Urinary bladder (tissue), 4 donors: ENCODE measurements around the gene MAMSTR. TPM values are rescaled to one million over a fixed set of nuclear protein-coding genes. Genes with fewer than 3 reads are reported as not detected.

Experiments
- DNase-seq: peaks from one replicate; pipeline ENCODE4 v3.0.0-alpha.2; 2015; ENCODE audit errors: extremely low spot score
- H3K27ac ChIP-seq: one replicate; pipeline ENCODE4 v1.5.1; 2013; ENCODE audit warnings: low read depth, mild to moderate bottlenecking, moderate library complexity
- H3K36me3 ChIP-seq: one replicate; pipeline ENCODE4 v1.6.1; 2013; ENCODE audit warnings: mild to moderate bottlenecking, moderate library complexity; ENCODE audit not compliant: insufficient read depth
- H3K4me1 ChIP-seq: one replicate; pipeline ENCODE4 v1.6.1; 2013; ENCODE audit warnings: mild to moderate bottlenecking, moderate library complexity; ENCODE audit not compliant: insufficient read depth
- H3K4me3 ChIP-seq: one replicate; pipeline ENCODE4 v1.5.1; 2013; ENCODE audit warnings: low read depth, low read length
- WGBS: extraction: QIAGEN DNeasy Blood & Tissue Kit; methylation state at CpG from one replicate; pipeline ENCODE4 v1.1.7; 2013; 5-methylcytosine and 5-hydroxymethylcytosine counted together
- polyA plus RNA-seq: library from polyadenylated mRNA; stranded (reverse); fragments of 200-250 nt; gene quantifications from one replicate; pipeline ENCODE4 v1.2.3, GENCODE V29; 2013
- total RNA-seq: library from RNA; depleted of rRNA; stranded (reverse); fragments of >200 nt; gene quantifications from one replicate; pipeline ENCODE4 v1.2.3, GENCODE V29; 2014
- donor health status: healthy with polysubstance abuse.
- donor health status: healthy.

The MAMSTR gene
- total and polyA plus RNA-seq, 2 donors: 2.5 to 3.0 TPM

DNA sequence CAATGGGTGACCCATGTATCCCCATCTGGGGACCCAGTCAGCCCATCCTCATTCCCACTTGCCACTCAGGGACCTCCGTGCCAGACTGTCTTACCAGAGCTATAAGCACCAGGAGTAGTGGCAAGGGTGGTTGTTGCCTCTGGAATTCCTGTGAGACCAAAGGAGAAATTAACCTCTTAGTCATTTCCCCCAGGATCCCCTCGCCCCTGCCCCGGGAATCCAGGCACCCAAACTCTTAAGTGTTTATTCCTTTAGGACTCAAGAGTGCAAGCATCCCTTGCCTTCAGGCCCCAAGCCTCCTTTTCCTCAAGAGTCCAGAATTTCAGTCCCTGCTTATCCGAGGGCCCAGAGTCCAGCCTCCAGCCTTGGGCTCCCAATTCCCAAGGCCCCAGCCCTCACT lies 55.9 kb downstream of the MAMSTR start:
- no peaks in the 10 kb centered on the region for H3K36me3 ChIP-seq
- 90% methylated on average over 4 of the region's 4 CpGs for WGBS

More for the DNA sequence above, 55.9 kb downstream of the MAMSTR start:
- H3K27ac ChIP-seq: no peak overlapping the region
- no peak overlapping the region for H3K4me3 ChIP-seq
- DNase-seq: no peak
- H3K4me1 ChIP-seq: no peaks in the 10 kb centered on the region

Other genes with a start within 250 kb of the MAMSTR start
- gene LMTK3, start 207.9 kb downstream of the MAMSTR start, total RNA-seq: 0.42 TPM
- 0.72 TPM for gene LMTK3, start 207.9 kb downstream of the MAMSTR start, polyA plus RNA-seq
- gene SULT2B1, start 167.6 kb downstream of the MAMSTR start, total RNA-seq: 0.42 TPM
- 0.30 TPM for gene SULT2B1, start 167.6 kb downstream of the MAMSTR start, polyA plus RNA-seq
- not detected for gene SPACA4, start 113.0 kb downstream of the MAMSTR start, total RNA-seq
- not detected for gene SPACA4, start 113.0 kb downstream of the MAMSTR start, polyA plus RNA-seq
- 0.58 TPM for gene FAM83E, start 104.6 kb downstream of the MAMSTR start, total RNA-seq
- gene FAM83E, start 104.6 kb downstream of the MAMSTR start, polyA plus RNA-seq: 1.1 TPM
- gene RPL18, start 100.5 kb downstream of the MAMSTR start, total RNA-seq: 1,113 TPM
- 2,167 TPM for gene RPL18, start 100.5 kb downstream of the MAMSTR start, polyA plus RNA-seq
- 4.9 TPM for gene SPHK2, start 100.2 kb downstream of the MAMSTR start, total RNA-seq
- 22.0 TPM for gene SPHK2, start 100.2 kb downstream of the MAMSTR start, polyA plus RNA-seq
- 4.6 TPM for gene DBP, start 82.3 kb downstream of the MAMSTR start, total RNA-seq
- 12.3 TPM for gene DBP, start 82.3 kb downstream of the MAMSTR start, polyA plus RNA-seq
- 1.8 TPM for gene CA11, start 73.5 kb downstream of the MAMSTR start, total RNA-seq
- 13.4 TPM for gene CA11, start 73.5 kb downstream of the MAMSTR start, polyA plus RNA-seq
- 0.53 TPM for gene NTN5, start 46.7 kb downstream of the MAMSTR start, total RNA-seq
- gene NTN5, start 46.7 kb downstream of the MAMSTR start, polyA plus RNA-seq: 0.80 TPM
- gene FUT2, start 23.8 kb downstream of the MAMSTR start, total RNA-seq: 0.79 TPM
- 0.41 TPM for gene FUT2, start 23.8 kb downstream of the MAMSTR start, polyA plus RNA-seq
- 10.8 TPM for gene RASIP1, start 20.9 kb upstream of the MAMSTR start, total RNA-seq
- 15.5 TPM for gene RASIP1, start 20.9 kb upstream of the MAMSTR start, polyA plus RNA-seq
- gene IZUMO1, start 27.2 kb upstream of the MAMSTR start, total RNA-seq: not detected
- not detected for gene IZUMO1, start 27.2 kb upstream of the MAMSTR start, polyA plus RNA-seq
- gene FUT1, start 32.9 kb upstream of the MAMSTR start, total RNA-seq: 1.6 TPM
- gene FUT1, start 32.9 kb upstream of the MAMSTR start, polyA plus RNA-seq: 1.5 TPM
- gene FGF21, start 35.8 kb upstream of the MAMSTR start, total RNA-seq: not detected
- not detected for gene FGF21, start 35.8 kb upstream of the MAMSTR start, polyA plus RNA-seq
- 34.4 TPM for gene BCAT2, start 91.3 kb upstream of the MAMSTR start, total RNA-seq
- 79.2 TPM for gene BCAT2, start 91.3 kb upstream of the MAMSTR start, polyA plus RNA-seq
- gene HSD17B14, start 116.8 kb upstream of the MAMSTR start, total RNA-seq: 3.4 TPM
- 18.6 TPM for gene HSD17B14, start 116.8 kb upstream of the MAMSTR start, polyA plus RNA-seq
- gene PLEKHA4, start 148.9 kb upstream of the MAMSTR start, total RNA-seq: 11.5 TPM
- gene PLEKHA4, start 148.9 kb upstream of the MAMSTR start, polyA plus RNA-seq: 56.4 TPM
- gene PPP1R15A, start 152.7 kb upstream of the MAMSTR start, total RNA-seq: 21.8 TPM
- gene PPP1R15A, start 152.7 kb upstream of the MAMSTR start, polyA plus RNA-seq: 122 TPM
- gene TULP2, start 179.0 kb upstream of the MAMSTR start, total RNA-seq: not detected
- 0.57 TPM for gene TULP2, start 179.0 kb upstream of the MAMSTR start, polyA plus RNA-seq
- gene NUCB1, start 180.6 kb upstream of the MAMSTR start, total RNA-seq: 107 TPM
- 478 TPM for gene NUCB1, start 180.6 kb upstream of the MAMSTR start, polyA plus RNA-seq
- 0.37 TPM for gene DHDH, start 214.0 kb upstream of the MAMSTR start, total RNA-seq
- gene DHDH, start 214.0 kb upstream of the MAMSTR start, polyA plus RNA-seq: 0.75 TPM
- gene BAX, start 235.2 kb upstream of the MAMSTR start, total RNA-seq: 13.1 TPM
- gene BAX, start 235.2 kb upstream of the MAMSTR start, polyA plus RNA-seq: 73.0 TPM
- gene FTL, start 245.6 kb upstream of the MAMSTR start, total RNA-seq: 1,234 TPM
- gene FTL, start 245.6 kb upstream of the MAMSTR start, polyA plus RNA-seq: 4,798 TPM